ENCODE results near the gene USP48.

GRCh38 chr1:21652101-21652936, 130.6 kb downstream of the USP48 start:
- TF ChIP-seq EZH2phosphoT487 (IDR thresholded peaks at IDR 0.05; ENCODE audit: borderline replicate concordance) (no peak), CTCF (conservative IDR thresholded peaks at IDR 0.05; ENCODE audit: low read length) (no peak)
